ENCODE results near the gene IFITM1.
"Not testable (repeated sequence)": the region's sequence is repeated elsewhere in the genome, so short reads cannot be mapped to it uniquely, and the experiment has no call there.

The IFITM1 gene

GRCh38 chr11:362642-363442, 49.0 kb downstream of the IFITM1 start:
- DNase-seq (ENCODE audit: low read depth in 1 of 2, low spot score in 1 of 2) = no peak

GRCh38 chr11:363443-363805, 49.6 kb downstream of the IFITM1 start:
- not testable (repeated sequence) for DNase-seq (ENCODE audit: low read depth in 1 of 2, low spot score in 1 of 2)

- DNase-seq (ENCODE audit: low read depth in 1 of 2, low spot score in 1 of 2) = peak; percentile 23 to 26
Measured at GRCh38 chr11:363948-364761, 50.3 kb downstream of the IFITM1 start.

Data from activated CD4-positive, alpha-beta T cell treated with anti-CD3 and anti-CD28 coated beads, Interleukin-2, amount 50 U/mL, for 24 hours (primary cell).